Right lobe of liver (tissue), 6 donors: ENCODE measurements around the gene ABLIM2. TPM values are rescaled to one million over a fixed set of nuclear protein-coding genes. Genes with fewer than 3 reads are reported as not detected.

Experiments used
- ATAC-seq, 4 donors: fragments of 200-7000 bp; cut with Tn5 transposase; one replicate each; pipeline ENCODE4 v1.9.1; 2020; ENCODE audit warnings: mild to moderate bottlenecking in 4 of 4, moderate library complexity in 4 of 4
- DNase-seq, 3 donors: peaks; one replicate each; pipeline ENCODE4 v3.0.0-alpha.2; 2020
- H3K27ac ChIP-seq, 3 donors: fragments of 200-600 bp; one replicate each; pipeline ENCODE4 v1.8.0; 2022
- H3K27me3 ChIP-seq, 2 donors: fragments of 200-600 bp; one replicate each; pipeline ENCODE4 v1.8.0; 2022
- H3K36me3 ChIP-seq, 4 donors: fragments of 200-600 bp; sonication (generic) in 1 of 4; one replicate each; pipeline versions ENCODE4 v1.5.1 to v1.8.0; 2017 to 2022; ENCODE audit warnings: control low read depth in 1 of 4
- H3K4me1 ChIP-seq, 4 donors: fragments of 200-600 bp; sonication (generic) in 1 of 4; one replicate each; pipeline versions ENCODE4 v1.5.1 to v1.8.0; 2017 to 2022; ENCODE audit warnings: control low read depth in 1 of 4
- H3K4me3 ChIP-seq, 3 donors: fragments of 200-600 bp; one replicate each; pipeline ENCODE4 v1.8.0; 2022
- H3K9me3 ChIP-seq, 4 donors: fragments of 200-600 bp; sonication (generic) in 1 of 4; one replicate each; pipeline versions ENCODE4 v1.5.1 to v1.8.0; 2017 to 2022; ENCODE audit warnings: control low read depth in 1 of 4
- CTCF ChIP-seq, 4 donors: fragments of 200-600 bp in 3 of 4; fragments of 450-650 bp in 1 of 4; IDR thresholded peaks; one replicate each; pipeline versions ENCODE4 v1.5.1 to v1.8.0; 2016 to 2022; ENCODE audit warnings: antibody characterized with exemption in 4 of 4, mild to moderate bottlenecking in 2 of 4
- POLR2A ChIP-seq: fragments of 450-650 bp; IDR thresholded peaks from one replicate; pipeline ENCODE4 v1.6.1; 2017; ENCODE audit warnings: antibody characterized with exemption, mild to moderate bottlenecking
- WGBS: methylation state at CpG from one replicate; pipeline ENCODE4 v1.1.6; 2018; ENCODE audit warnings: low coverage, low lambda C conversion rate; ENCODE audit not compliant: insufficient coverage; ENCODE audit errors: missing lambda C conversion rate; 5-methylcytosine and 5-hydroxymethylcytosine counted together
- intact Hi-C, 2 donors: fragments of 100-400 bp; cut with DNase I; formaldehyde crosslinking; loops; one replicate each; pipeline versions ENCODE4 v1.11.2 to v1.14.1; 2022
- total RNA-seq, 6 experiments: library from RNA; depleted of rRNA in 2 of 6; stranded (reverse); fragments of >200 nt in 2 of 6; fragmentation: NEBNext Ultra II Directional in 3 of 6; extraction: Animal tissue kit (Norgen Biotek cat#: 25700) in 3 of 6; gene quantifications; one replicate each; pipeline versions ENCODE4 v1.1.0 to v1.2.4, GENCODE V29; 2016 to 2023
- donor health status: DM: no; HTN: yes; CAD: no.
- donor health status: DM: no; HTN: no; CAD: no.
- donor health status: DM: no; HTN: no; CAD: no.
- donor health status: DM: no; HTN: yes; CAD: no.
- donor health status: DM: no; HTN: yes; CAD: no.

The ABLIM2 gene
- total RNA-seq, 6 experiments from 2014 or later = 0.93 to 3.5 (median 2.3) TPM

- H3K36me3 ChIP-seq = no peaks in the 10 kb centered on the region
- TF ChIP-seq POLR2A (no peak), CTCF (IDR thresholded peaks at IDR 0.05) (no peak)
- ATAC-seq = peak; percentile 51 to 80 (median 66)
- intact Hi-C loops = no loop called here
- H3K4me1 ChIP-seq = peaks cover 0 to 15% (median 0%) of the 10 kb centered on the region in 4 donors
- H3K27me3 ChIP-seq = no peaks in the 10 kb centered on the region
- no peak overlapping the region for H3K27ac ChIP-seq
- H3K9me3 ChIP-seq = no peaks in the 10 kb centered on the region
- WGBS = 20% methylated on average over 1 of the region's 7 CpGs
- peak in 2 of 3 donors; percentile 56 to 75 for DNase-seq
- no peak overlapping the region for H3K4me3 ChIP-seq
These were observed 23.2 kb upstream of the ABLIM2 start for GRCh38 chr4:8181844-8182243.

GRCh38 chr4:8181119-8181518 is 22.5 kb upstream of the ABLIM2 start:
- ATAC-seq (no peak), DNase-seq (no peak)
- Histone ChIP-seq H3K27ac (no peak overlapping the region), H3K36me3 (no peaks in the 10 kb centered on the region), H3K4me1 (peaks cover 0 to 15% (median 0%) of the 10 kb centered on the region in 4 donors), H3K9me3 (no peaks in the 10 kb centered on the region), H3K4me3 (no peak overlapping the region), H3K27me3 (no peaks in the 10 kb centered on the region)
- 75% methylated on average over 2 of the region's 6 CpGs for WGBS
- intact Hi-C loops = no loop called here
- TF ChIP-seq POLR2A (no peak), CTCF (IDR thresholded peaks at IDR 0.05) (no peak)

- 63% methylated on average over 7 of the region's 8 CpGs for WGBS
- no peak overlapping the region for H3K4me3 ChIP-seq
- no peaks in the 10 kb centered on the region for H3K36me3 ChIP-seq
- peaks cover 0 to 15% (median 0%) of the 10 kb centered on the region in 4 donors for H3K4me1 ChIP-seq
- no peak for DNase-seq
- intact Hi-C loops = no loop called here
- H3K27ac ChIP-seq = no peak overlapping the region
- H3K27me3 ChIP-seq = no peaks in the 10 kb centered on the region
- TF ChIP-seq CTCF (IDR thresholded peaks at IDR 0.05) (no peak), POLR2A (no peak)
- no peaks in the 10 kb centered on the region for H3K9me3 ChIP-seq
- no peak for ATAC-seq
These were observed 21.9 kb upstream of the ABLIM2 start for GRCh38 chr4:8180310-8181093.

- peaks cover 0 to 15% (median 0%) of the 10 kb centered on the region in 4 donors for H3K4me1 ChIP-seq
- H3K36me3 ChIP-seq = no peaks in the 10 kb centered on the region
- no peaks in the 10 kb centered on the region for H3K27me3 ChIP-seq
- no peak overlapping the region for H3K27ac ChIP-seq
- no peaks in the 10 kb centered on the region for H3K9me3 ChIP-seq
- WGBS = no CpG with 5 or more reads among the region's 9 CpGs
- intact Hi-C loops = loop anchor here in 1 of 2 donors (10.0 kb wide), 1 partner anchor 225 kb away; no protein-coding TSS in a partner anchor
- H3K4me3 ChIP-seq = no peak overlapping the region
- ATAC-seq (no peak), DNase-seq (no peak)
- TF ChIP-seq POLR2A = no peak
- no peak for TF ChIP-seq CTCF (IDR thresholded peaks at IDR 0.05)
These were observed 21.2 kb upstream of the ABLIM2 start for GRCh38 chr4:8179771-8180170.
